Thyroid gland (tissue), 4 donors: ENCODE results near the gene BSPRY. TPM values are rescaled to one million over a fixed set of nuclear protein-coding genes. Genes with fewer than 3 reads are reported as not detected.

Experiments used
- DNase-seq, 2 donors: peaks; one replicate each; pipeline ENCODE4 v3.0.0-alpha.2; 2019
- H3K27ac ChIP-seq, 3 donors: fragments of 200-600 bp; sonication (generic); 1 replicate in 2 of 3; 2 replicates in 1 of 3; pipeline ENCODE4 v1.5.1; 2016 to 2019; ENCODE audit warnings: mild to moderate bottlenecking in 1 of 3, moderate library complexity in 1 of 3
- H3K27me3 ChIP-seq: fragments of 200-600 bp; sonication (generic); one replicate; pipeline ENCODE4 v1.5.1; 2019
- H3K36me3 ChIP-seq, 2 donors: fragments of 200-600 bp; sonication (generic); one replicate each; pipeline ENCODE4 v1.5.1; 2016 to 2019
- H3K4me1 ChIP-seq, 2 donors: fragments of 200-600 bp; sonication (generic); one replicate each; pipeline ENCODE4 v1.5.1; 2017 to 2019
- H3K4me3 ChIP-seq, 3 donors: fragments of 200-600 bp; sonication (generic); replicated peaks in 1 of 3; 1 replicate in 2 of 3; 2 replicates in 1 of 3; pipeline ENCODE4 v1.5.1; 2016; ENCODE audit warnings: mild to moderate bottlenecking in 1 of 3
- H3K9me3 ChIP-seq: fragments of 200-600 bp; sonication (generic); one replicate; pipeline ENCODE4 v1.5.1; 2017
- POLR2A ChIP-seq, 2 donors: fragments of 450-650 bp; IDR thresholded peaks; one replicate each; pipeline ENCODE4 v1.6.1; 2017; ENCODE audit warnings: antibody characterized with exemption in 2 of 2, mild to moderate bottlenecking in 2 of 2, moderate library complexity in 1 of 2
- WGBS, 2 donors: methylation state at CpG; one replicate each; pipeline ENCODE4 v1.1.5; 2017; 5-methylcytosine and 5-hydroxymethylcytosine counted together
- intact Hi-C: fragments of 100-400 bp; cut with DNase I; formaldehyde crosslinking; loops from one replicate; pipeline ENCODE4 v1.15.1; 2023
- total RNA-seq, 4 donors: library from RNA; depleted of rRNA; stranded (reverse); fragments of >200 nt; gene quantifications; one replicate each; pipeline ENCODE4 v1.2.3, GENCODE V29; 2016
- TF ChIP-seq, protein P1 (sequence below), 6 experiments: fragments of 200-600 bp in 3 of 6; fragments of 450-650 bp in 3 of 6; sonication (generic) in 3 of 6; IDR thresholded peaks; one replicate each; pipeline ENCODE4 v1.5.1; 2016 to 2019; ENCODE audit warnings: antibody characterized with exemption in 6 of 6, mild to moderate bottlenecking in 2 of 6, inconsistent platforms in 1 of 6, moderate library complexity in 1 of 6

BSPRY gene
- total RNA-seq, 4 donors from 2014 or later: 53.2 to 79.7 (median 67.1) TPM

DNA sequence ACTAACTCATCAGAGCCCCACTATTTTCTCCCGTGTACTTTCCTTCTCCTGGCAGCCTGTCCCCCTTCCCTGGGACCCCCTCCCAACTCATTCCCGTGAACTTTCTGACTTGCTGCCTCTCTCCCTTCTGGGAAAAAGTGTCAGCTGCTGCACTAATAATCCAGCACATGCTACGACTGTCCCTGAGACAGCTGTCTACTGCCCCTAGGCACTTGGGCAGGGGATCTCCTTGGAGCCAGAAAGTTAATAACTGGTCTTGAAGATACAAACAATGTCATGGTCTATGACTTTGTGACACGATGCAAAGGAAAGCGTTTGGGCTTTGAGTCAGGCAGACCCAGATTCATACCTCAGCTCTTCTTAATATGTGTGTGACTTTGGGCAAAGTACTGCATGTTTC, 36.1 kb upstream of the BSPRY start:
- intact Hi-C loops: no loop called here
- WGBS, 2 donors: 71 to 73% methylated on average over 5 of the region's 5 CpGs

DNA sequence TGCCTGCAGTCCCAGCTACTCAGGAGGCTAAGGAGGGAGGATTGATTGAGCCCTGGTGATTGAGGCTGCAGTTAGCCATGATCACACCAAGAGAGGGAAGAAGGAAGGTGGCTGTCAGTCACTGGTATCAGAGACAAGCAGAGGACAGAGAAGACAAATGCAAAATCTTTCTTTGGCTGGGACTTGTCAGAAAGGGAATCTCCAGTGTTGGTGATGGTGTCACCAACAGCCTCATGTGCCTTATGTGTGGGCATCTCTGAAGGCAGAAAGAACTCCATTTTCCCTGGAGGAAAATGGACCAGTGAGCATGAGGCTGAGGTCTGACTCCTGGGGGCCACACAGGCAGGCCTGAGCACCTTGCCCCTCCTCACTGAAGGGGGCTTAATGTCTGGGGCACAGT, 34.1 kb upstream of the BSPRY start:
- no peak overlapping the region for H3K4me3 ChIP-seq
- TF ChIP-seq, protein P1, sequence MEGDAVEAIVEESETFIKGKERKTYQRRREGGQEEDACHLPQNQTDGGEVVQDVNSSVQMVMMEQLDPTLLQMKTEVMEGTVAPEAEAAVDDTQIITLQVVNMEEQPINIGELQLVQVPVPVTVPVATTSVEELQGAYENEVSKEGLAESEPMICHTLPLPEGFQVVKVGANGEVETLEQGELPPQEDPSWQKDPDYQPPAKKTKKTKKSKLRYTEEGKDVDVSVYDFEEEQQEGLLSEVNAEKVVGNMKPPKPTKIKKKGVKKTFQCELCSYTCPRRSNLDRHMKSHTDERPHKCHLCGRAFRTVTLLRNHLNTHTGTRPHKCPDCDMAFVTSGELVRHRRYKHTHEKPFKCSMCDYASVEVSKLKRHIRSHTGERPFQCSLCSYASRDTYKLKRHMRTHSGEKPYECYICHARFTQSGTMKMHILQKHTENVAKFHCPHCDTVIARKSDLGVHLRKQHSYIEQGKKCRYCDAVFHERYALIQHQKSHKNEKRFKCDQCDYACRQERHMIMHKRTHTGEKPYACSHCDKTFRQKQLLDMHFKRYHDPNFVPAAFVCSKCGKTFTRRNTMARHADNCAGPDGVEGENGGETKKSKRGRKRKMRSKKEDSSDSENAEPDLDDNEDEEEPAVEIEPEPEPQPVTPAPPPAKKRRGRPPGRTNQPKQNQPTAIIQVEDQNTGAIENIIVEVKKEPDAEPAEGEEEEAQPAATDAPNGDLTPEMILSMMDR (IDR thresholded peaks at IDR 0.05): no peak
- no peak for TF ChIP-seq POLR2A (IDR thresholded peaks at IDR 0.05)
- H3K36me3 ChIP-seq: peaks cover 0 to 20% of the 10 kb centered on the region in 2 donors
- peaks cover 0 to 7% of the 10 kb centered on the region in 2 donors for H3K4me1 ChIP-seq
- no peaks in the 10 kb centered on the region for H3K9me3 ChIP-seq
- H3K27ac ChIP-seq: no peak overlapping the region
- no peaks in the 10 kb centered on the region for H3K27me3 ChIP-seq
- no peak for DNase-seq
- intact Hi-C loops: no loop called here

More for the DNA sequence above, 36.1 kb upstream of the BSPRY start:
- Histone ChIP-seq H3K4me3 (no peak overlapping the region), H3K27me3 (no peaks in the 10 kb centered on the region), H3K4me1 (peaks cover 0 to 10% of the 10 kb centered on the region in 2 donors), H3K36me3 (peaks cover 0 to 9% of the 10 kb centered on the region in 2 donors), H3K9me3 (no peaks in the 10 kb centered on the region), H3K27ac (no peak overlapping the region)
- no peak for DNase-seq
- TF ChIP-seq, protein P1 (IDR thresholded peaks at IDR 0.05): no peak
- no peak for TF ChIP-seq POLR2A (IDR thresholded peaks at IDR 0.05)

DNA sequence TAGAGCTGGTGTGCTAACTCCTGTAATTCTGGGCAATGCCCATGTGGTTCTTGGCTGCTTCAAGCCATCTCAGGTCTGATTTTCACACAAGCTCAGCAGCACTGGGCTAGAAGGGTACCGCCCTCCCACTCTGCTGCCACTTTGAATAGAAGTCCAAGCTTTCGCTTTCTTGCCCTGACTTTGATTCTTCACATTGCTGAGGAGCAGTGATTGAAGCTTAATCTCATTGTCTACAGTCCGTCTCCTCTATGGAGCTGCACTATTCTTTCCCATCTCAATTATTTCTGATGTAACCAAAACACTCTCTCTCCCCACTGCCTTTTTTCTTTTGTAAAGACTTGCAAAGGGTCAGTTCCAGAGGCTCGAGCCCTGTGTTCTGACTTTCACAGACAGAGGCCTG, 33.3 kb upstream of the BSPRY start:
- no peak for TF ChIP-seq POLR2A (IDR thresholded peaks at IDR 0.05)
- TF ChIP-seq, protein P1 (IDR thresholded peaks at IDR 0.05): no peak
- no peaks in the 10 kb centered on the region for H3K9me3 ChIP-seq
- peaks cover 0 to under 1% of the 10 kb centered on the region in 2 donors for H3K4me1 ChIP-seq
- intact Hi-C loops: no loop called here
- 92 to 97% methylated on average over 4 of the region's 4 CpGs for WGBS, 2 donors
- peaks cover 0 to 20% of the 10 kb centered on the region in 2 donors for H3K36me3 ChIP-seq
- H3K27me3 ChIP-seq: no peaks in the 10 kb centered on the region
- H3K4me3 ChIP-seq: no peak overlapping the region
- no peak for DNase-seq
- no peak overlapping the region for H3K27ac ChIP-seq

DNA sequence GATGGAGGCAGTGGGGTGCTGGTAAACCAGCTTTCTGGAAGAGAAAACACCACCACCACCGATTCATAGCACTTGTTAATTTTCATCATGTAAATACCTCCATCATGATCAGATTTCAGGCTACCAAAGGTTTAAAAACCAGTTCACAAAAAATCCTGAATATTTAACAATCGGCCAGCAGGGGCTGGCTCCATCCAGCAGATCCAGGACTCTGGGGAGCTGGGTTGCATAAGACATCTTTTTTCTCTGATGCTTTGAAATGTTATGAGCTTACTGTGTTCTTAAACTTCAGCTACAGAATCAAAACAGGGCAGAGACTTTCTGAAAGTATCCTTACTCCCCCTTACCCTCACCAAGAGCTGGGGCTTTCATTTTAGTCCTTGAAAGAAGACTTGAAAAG, 31.6 kb upstream of the BSPRY start:
- no peak for DNase-seq
- Histone ChIP-seq H3K27ac (no peak overlapping the region), H3K9me3 (no peaks in the 10 kb centered on the region), H3K4me1 (no peaks in the 10 kb centered on the region), H3K36me3 (peaks cover 0 to 20% of the 10 kb centered on the region in 2 donors), H3K27me3 (no peaks in the 10 kb centered on the region), H3K4me3 (no peak overlapping the region)
- 57 to 76% methylated on average over 2 of the region's 2 CpGs for WGBS, 2 donors
- intact Hi-C loops: no loop called here
- TF ChIP-seq, protein P1 (IDR thresholded peaks at IDR 0.05): no peak
- no peak for TF ChIP-seq POLR2A (IDR thresholded peaks at IDR 0.05)

DNA sequence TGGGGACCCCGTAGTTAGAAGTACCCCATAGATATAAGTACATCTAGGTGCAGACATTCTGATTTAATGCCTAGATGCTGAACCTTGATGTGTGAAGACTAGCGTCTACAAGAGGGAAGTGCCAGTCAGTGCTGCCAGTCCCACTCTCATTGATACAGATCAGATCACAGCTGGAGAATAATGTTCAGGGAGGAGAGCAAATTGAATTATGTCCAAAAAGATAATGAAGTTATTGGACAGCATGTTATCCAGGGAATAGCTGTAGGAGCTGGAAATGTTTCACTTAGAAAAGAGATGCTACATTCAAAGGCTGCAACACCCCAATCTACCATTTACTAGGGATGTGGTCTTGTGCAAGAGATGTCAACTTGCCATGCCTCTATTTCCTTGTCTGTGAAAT, 30.3 kb upstream of the BSPRY start:
- 82 to 83% methylated on average over 2 of the region's 2 CpGs for WGBS, 2 donors
- H3K36me3 ChIP-seq: peaks cover 0 to 20% of the 10 kb centered on the region in 2 donors

More for the DNA sequence above, 30.3 kb upstream of the BSPRY start:
- Histone ChIP-seq H3K27me3 (no peaks in the 10 kb centered on the region), H3K9me3 (no peaks in the 10 kb centered on the region), H3K4me3 (no peak overlapping the region), H3K27ac (no peak overlapping the region), H3K4me1 (no peaks in the 10 kb centered on the region)
- no peak for DNase-seq
- TF ChIP-seq, protein P1 (IDR thresholded peaks at IDR 0.05): no peak
- no peak for TF ChIP-seq POLR2A (IDR thresholded peaks at IDR 0.05)
- intact Hi-C loops: no loop called here
